AG09319 (cell line): Measurements from ENCODE around the gene CKB.

Experiments used
- DNase-seq: peaks from one replicate; pipeline ENCODE4 v3.0.0-alpha.2; 2010; ENCODE audit warnings: low read depth; ENCODE audit errors: extremely low read depth
- TF ChIP-seq, protein P1 (sequence below): IDR thresholded peaks from 2 replicates; pipeline ENCODE4 v1.5.1; 2011; ENCODE audit warnings: low read depth, mild to moderate bottlenecking, inconsistent platforms, low read length, moderate library complexity

CKB gene

DNA sequence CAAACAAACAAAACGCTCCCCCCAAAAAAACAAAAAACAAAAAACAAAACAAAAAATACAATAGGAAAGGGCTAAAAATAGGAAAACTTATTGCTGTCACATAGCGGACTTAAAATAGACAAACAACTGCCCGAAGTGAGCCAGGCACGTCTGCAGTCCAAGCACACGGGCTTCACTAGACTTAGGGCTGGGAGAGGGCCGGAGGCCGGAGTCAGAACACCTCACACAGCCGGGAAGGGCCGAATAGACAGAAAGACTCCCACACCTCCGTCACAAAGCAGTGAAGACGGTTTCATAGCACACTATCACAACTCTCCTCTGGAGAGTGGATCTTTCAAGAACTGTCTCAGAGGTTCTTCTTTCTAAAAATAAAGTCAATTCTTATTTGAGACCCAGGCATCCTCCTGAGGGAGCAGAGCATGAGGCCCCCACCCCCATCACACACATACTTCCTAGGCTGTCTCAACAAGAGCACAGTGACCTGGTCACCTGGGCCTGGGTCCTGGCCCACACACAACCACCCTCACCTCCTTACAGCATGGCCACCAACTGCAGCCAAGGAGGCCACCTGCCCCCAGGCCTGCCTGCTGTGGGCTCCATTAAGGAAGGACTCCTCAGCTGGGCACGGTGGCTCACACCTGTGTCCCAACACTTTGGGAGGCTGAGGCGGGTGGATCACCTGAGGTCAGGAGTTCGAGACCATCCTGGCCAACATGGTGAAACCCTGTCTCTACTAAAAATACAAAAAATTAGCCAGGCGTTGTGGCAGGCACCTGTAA lies 33.1 kb upstream of the CKB start:
- no peak for DNase-seq
- TF ChIP-seq, protein P1, sequence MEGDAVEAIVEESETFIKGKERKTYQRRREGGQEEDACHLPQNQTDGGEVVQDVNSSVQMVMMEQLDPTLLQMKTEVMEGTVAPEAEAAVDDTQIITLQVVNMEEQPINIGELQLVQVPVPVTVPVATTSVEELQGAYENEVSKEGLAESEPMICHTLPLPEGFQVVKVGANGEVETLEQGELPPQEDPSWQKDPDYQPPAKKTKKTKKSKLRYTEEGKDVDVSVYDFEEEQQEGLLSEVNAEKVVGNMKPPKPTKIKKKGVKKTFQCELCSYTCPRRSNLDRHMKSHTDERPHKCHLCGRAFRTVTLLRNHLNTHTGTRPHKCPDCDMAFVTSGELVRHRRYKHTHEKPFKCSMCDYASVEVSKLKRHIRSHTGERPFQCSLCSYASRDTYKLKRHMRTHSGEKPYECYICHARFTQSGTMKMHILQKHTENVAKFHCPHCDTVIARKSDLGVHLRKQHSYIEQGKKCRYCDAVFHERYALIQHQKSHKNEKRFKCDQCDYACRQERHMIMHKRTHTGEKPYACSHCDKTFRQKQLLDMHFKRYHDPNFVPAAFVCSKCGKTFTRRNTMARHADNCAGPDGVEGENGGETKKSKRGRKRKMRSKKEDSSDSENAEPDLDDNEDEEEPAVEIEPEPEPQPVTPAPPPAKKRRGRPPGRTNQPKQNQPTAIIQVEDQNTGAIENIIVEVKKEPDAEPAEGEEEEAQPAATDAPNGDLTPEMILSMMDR, result no peak

DNA sequence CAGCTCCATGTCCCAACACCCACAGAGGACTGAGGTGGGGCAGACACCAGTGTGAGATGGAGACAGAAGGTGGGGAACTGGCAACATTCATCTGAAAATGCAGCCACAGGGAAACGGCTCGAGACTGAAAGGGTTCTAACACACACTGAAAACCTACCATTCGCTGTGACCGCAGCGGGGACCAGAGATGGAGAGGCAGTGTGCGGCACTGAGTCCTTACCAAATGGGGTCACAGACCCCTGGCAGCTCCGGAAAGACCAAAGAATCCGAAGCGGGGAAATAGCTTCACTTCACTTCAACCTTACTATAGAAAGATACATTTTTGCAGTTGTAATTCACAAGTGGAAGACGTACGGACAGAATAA lies 30.2 kb upstream of the CKB start:
- no peak for DNase-seq
- TF ChIP-seq, protein P1, result no peak

DNA sequence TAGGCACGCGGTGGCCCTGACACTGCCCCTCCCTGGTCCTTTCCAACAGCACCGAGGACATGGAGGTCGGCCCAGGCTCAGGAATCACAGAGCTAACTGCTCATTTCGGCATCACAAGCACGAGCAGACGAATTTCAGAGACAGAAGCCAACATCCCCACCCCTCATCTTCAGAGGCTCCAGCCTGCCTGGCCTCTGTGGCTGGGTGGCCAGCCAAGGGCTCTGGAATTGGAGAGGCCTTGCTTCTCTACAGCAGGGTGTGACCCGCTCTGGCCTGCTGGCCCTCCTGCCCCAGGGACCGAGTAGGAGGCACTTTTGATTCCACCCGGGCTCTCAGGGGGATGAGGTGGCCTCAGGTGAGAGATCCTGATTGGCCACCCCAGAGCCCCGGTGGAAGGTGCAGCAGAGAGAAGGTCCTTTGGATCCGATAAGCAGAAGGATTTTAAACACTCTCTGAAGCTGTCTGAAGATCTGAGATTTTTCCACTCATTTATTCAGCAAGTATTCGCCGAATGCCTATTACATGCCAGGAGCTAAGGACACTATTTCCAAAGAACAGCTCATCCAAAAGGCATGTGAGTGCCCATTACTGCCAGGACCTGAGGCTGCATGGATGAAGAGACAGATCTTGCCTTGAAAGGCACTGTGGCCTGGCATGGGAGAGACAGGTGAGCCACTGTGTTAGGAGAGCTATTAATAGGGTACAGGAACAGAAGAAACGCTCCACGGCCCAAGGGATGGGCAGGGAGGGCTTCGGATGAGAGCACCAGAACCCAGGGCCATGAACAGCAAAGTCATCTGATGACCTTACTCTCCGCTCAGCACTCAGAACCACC lies 29.6 kb upstream of the CKB start:
- no peak for DNase-seq

DNA sequence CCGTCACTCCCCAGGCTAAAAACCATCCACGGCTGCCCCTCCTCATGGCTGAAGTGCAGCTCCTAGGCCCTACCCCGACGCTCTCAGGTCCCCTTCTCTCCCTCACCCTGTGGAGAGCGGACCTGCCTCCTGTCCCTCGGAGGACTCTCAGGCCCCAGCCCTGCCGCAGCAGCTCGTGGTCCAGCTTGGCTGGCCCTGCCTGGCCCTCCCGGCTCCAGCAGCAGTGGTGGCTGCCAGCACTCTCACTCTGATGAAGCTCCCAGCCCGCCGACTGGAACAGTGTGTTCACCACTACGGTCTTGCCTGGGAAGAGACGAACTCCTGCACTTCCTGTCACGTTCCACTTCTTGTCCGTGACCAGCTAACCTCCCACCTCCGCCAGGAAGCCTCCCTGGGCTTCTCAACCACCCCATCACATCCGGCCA lies 28.7 kb upstream of the CKB start:
- TF ChIP-seq, protein P1, result no peak
- no peak for DNase-seq

More for the DNA sequence above, 29.6 kb upstream of the CKB start:
- TF ChIP-seq, protein P1, result no peak

DNA sequence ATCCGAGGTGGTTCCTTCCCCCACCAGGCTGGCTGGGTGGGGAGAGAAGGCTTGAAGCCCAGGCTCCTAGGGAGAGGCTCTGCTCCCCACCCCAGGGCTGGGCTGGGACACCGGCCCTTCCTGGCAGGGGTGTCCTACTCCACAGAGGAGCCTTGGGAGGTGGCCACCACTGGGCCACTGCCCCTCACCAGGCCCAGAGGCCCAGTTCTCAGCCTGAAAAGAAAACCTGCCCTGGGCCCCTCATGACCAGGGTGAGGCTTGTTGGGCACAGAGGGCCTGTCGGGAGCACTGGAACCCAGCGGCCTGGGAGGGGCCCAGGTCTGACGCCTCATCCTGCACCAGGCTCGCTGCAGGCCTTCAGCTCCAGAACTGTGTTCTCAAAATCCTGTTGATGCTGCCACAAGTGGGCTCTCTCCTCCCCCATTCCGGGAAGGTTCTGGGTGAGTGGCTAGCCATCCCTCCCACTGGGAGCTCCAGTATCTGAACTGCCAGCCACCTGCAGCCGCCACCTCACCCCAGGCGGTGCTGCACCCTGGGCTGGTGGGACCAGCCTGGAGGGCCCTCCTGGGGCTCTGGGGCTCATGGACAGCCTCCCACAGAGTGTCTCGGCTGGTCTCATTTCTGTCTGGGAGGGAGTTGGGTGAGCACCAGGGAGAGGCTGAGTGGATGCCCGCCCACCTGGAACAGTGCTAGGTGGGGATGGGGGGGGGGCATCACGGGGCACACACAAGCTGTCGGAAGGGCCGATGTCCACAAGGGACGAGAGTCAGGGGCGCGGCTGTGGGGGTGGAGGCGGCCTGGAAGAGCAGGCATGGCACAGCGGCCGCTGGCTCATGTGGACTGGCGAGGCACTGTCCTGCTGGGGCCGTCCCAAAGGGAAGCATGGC lies 28.1 kb upstream of the CKB start:
- DNase-seq, result no peak

DNA sequence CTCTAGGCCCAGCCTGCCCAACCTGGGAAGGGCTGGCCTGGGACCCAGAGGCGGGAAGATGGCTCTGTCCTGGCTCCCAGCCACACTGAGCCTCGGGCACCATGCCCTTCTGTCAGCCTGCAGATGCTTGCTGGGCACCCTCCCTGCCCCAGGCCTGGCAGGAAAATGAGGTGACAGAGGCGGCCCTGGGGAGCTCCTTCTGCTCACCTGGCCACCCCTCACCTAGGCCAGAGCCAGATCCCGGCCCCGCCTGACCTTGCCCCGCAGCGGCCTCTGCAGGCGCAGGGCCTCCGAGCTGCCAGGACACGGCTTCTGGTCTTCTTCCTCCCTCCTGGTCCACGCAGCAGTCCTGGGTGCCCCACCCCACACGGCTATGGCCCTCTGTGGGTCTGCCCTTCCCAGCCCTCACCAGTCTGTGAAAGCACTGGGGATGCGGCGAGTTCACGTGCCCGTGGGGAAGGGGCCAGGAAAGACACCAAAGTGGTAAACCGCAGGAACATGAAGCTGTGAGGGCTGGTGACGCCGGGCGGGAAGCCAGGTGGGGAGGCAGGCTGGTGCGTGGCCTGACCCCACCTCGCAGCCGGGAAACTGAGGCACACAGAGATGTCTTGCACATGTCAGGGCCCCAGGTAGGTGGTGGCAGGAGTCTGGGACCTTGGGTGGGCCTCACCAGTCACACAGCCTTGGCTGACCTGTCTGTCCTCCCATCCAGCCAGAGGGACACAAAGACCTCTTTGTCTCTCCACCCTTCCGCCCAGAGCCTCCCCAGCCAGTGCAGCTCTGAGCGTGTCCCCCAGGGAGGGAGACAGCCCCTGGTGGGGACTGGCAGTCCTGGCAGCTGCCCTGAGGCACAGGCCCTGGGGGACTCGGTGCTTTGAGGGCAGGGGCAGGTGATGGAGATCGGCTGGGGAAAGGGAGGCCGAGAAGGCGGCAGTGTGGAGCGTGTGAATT lies 27.0 kb upstream of the CKB start:
- DNase-seq, result no peak

More for the DNA sequence above, 28.1 kb upstream of the CKB start:
- TF ChIP-seq, protein P1, result no peak

More for the DNA sequence above, 27.0 kb upstream of the CKB start:
- TF ChIP-seq, protein P1, result no peak
